ENCODE data around the gene HSPD1.

HSPD1 gene

GRCh38 chr2:197515739-197516392, 16.2 kb upstream of the HSPD1 start, which contains the start of gene MOB4 (continued):
- no peak for TF ChIP-seq SALL2 (tag by site-specific recombination; IDR thresholded peaks at IDR 0.05; ENCODE audit: borderline replicate concordance)
- peak; percentile 89 for TF ChIP-seq ZNF501 (tag by site-specific recombination; IDR thresholded peaks at IDR 0.05)
- peak; percentile 69 for TF ChIP-seq GLIS2 (tag by site-specific recombination; IDR thresholded peaks at IDR 0.05)
- TF ChIP-seq, protein P1, sequence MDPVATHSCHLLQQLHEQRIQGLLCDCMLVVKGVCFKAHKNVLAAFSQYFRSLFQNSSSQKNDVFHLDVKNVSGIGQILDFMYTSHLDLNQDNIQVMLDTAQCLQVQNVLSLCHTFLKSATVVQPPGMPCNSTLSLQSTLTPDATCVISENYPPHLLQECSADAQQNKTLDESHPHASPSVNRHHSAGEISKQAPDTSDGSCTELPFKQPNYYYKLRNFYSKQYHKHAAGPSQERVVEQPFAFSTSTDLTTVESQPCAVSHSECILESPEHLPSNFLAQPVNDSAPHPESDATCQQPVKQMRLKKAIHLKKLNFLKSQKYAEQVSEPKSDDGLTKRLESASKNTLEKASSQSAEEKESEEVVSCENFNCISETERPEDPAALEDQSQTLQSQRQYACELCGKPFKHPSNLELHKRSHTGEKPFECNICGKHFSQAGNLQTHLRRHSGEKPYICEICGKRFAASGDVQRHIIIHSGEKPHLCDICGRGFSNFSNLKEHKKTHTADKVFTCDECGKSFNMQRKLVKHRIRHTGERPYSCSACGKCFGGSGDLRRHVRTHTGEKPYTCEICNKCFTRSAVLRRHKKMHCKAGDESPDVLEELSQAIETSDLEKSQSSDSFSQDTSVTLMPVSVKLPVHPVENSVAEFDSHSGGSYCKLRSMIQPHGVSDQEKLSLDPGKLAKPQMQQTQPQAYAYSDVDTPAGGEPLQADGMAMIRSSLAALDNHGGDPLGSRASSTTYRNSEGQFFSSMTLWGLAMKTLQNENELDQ (tag by site-specific recombination; IDR thresholded peaks at IDR 0.05; ENCODE audit: low read depth), result no peak
- TF ChIP-seq ZNF449 (tag by site-specific recombination; IDR thresholded peaks at IDR 0.05), result no peak
- no peak for TF ChIP-seq ZBTB1 (tag by site-specific recombination; IDR thresholded peaks at IDR 0.05)
- no peak for TF ChIP-seq GFI1B (tag by site-specific recombination; IDR thresholded peaks at IDR 0.05)
- TF ChIP-seq, protein P2, sequence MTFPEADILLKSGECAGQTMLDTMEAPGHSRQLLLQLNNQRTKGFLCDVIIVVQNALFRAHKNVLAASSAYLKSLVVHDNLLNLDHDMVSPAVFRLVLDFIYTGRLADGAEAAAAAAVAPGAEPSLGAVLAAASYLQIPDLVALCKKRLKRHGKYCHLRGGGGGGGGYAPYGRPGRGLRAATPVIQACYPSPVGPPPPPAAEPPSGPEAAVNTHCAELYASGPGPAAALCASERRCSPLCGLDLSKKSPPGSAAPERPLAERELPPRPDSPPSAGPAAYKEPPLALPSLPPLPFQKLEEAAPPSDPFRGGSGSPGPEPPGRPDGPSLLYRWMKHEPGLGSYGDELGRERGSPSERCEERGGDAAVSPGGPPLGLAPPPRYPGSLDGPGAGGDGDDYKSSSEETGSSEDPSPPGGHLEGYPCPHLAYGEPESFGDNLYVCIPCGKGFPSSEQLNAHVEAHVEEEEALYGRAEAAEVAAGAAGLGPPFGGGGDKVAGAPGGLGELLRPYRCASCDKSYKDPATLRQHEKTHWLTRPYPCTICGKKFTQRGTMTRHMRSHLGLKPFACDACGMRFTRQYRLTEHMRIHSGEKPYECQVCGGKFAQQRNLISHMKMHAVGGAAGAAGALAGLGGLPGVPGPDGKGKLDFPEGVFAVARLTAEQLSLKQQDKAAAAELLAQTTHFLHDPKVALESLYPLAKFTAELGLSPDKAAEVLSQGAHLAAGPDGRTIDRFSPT (tag by site-specific recombination; IDR thresholded peaks at IDR 0.05), result peak; percentile 98
- no peak for TF ChIP-seq ZNF677 (tag by site-specific recombination; IDR thresholded peaks at IDR 0.05)
- TF ChIP-seq, protein P3, sequence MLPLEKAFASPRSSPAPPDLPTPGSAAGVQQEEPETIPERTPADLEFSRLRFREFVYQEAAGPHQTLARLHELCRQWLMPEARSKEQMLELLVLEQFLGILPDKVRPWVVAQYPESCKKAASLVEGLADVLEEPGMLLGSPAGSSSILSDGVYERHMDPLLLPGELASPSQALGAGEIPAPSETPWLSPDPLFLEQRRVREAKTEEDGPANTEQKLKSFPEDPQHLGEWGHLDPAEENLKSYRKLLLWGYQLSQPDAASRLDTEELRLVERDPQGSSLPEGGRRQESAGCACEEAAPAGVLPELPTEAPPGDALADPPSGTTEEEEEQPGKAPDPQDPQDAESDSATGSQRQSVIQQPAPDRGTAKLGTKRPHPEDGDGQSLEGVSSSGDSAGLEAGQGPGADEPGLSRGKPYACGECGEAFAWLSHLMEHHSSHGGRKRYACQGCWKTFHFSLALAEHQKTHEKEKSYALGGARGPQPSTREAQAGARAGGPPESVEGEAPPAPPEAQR (tag by site-specific recombination; IDR thresholded peaks at IDR 0.05), result 0 out of 2 replicates have a peak, but pooled peaks have one; percentile 40
- no peak for TF ChIP-seq ZSCAN23 (tag by site-specific recombination; IDR thresholded peaks at IDR 0.05)
- no peak for TF ChIP-seq ZNF555 (tag by site-specific recombination; conservative IDR thresholded peaks at IDR 0.05)
- TF ChIP-seq PRDM1 (tag by site-specific recombination; IDR thresholded peaks at IDR 0.05), result no peak
- peak; percentile 85 for TF ChIP-seq ZNF335 (tag by site-specific recombination; conservative IDR thresholded peaks at IDR 0.05)
- TF ChIP-seq ZNF701 (tag by site-specific recombination; IDR thresholded peaks at IDR 0.05), result no peak
- no peak for TF ChIP-seq PRDM6 (tag by site-specific recombination; IDR thresholded peaks at IDR 0.05)
- no peak for TF ChIP-seq ZNF777 (tag by site-specific recombination; IDR thresholded peaks at IDR 0.05; ENCODE audit: borderline replicate concordance)
- TF ChIP-seq PBX3 (CRISPR knock-in tag; IDR thresholded peaks at IDR 0.05), result peak; percentile 82
- TF ChIP-seq ZNF223 (tag by site-specific recombination; IDR thresholded peaks at IDR 0.05), result no peak
- TF ChIP-seq, protein P4, sequence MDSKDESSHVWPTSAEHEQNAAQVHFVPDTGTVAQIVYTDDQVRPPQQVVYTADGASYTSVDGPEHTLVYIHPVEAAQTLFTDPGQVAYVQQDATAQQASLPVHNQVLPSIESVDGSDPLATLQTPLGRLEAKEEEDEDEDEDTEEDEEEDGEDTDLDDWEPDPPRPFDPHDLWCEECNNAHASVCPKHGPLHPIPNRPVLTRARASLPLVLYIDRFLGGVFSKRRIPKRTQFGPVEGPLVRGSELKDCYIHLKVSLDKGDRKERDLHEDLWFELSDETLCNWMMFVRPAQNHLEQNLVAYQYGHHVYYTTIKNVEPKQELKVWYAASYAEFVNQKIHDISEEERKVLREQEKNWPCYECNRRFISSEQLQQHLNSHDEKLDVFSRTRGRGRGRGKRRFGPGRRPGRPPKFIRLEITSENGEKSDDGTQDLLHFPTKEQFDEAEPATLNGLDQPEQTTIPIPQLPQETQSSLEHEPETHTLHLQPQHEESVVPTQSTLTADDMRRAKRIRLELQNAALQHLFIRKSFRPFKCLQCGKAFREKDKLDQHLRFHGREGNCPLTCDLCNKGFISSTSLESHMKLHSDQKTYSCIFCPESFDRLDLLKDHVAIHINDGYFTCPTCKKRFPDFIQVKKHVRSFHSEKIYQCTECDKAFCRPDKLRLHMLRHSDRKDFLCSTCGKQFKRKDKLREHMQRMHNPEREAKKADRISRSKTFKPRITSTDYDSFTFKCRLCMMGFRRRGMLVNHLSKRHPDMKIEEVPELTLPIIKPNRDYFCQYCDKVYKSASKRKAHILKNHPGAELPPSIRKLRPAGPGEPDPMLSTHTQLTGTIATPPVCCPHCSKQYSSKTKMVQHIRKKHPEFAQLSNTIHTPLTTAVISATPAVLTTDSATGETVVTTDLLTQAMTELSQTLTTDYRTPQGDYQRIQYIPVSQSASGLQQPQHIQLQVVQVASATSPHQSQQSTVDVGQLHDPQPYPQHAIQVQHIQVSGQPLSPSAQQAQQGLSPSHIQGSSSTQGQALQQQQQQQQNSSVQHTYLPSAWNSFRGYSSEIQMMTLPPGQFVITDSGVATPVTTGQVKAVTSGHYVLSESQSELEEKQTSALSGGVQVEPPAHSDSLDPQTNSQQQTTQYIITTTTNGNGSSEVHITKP (tag by site-specific recombination; IDR thresholded peaks at IDR 0.05), result peak; percentile 95
- TF ChIP-seq ZNF747 (tag by site-specific recombination; IDR thresholded peaks at IDR 0.05), result no peak
- no peak for TF ChIP-seq ZNF530 (tag by site-specific recombination; IDR thresholded peaks at IDR 0.05; ENCODE audit: low read depth)
- TF ChIP-seq ZNF391 (tag by site-specific recombination; IDR thresholded peaks at IDR 0.05; ENCODE audit: borderline replicate concordance, low read depth), result no peak
- no peak for TF ChIP-seq ZNF621 (tag by site-specific recombination; IDR thresholded peaks at IDR 0.05)
- no peak for TF ChIP-seq ZNF211 (tag by site-specific recombination; IDR thresholded peaks at IDR 0.05; ENCODE audit: low read depth)
